K562 (cell line): ENCODE results near the gene G6PD. TPM values are rescaled to one million over a fixed set of nuclear protein-coding genes. Genes with fewer than 3 reads are reported as not detected.
A peak's percentile ranks its signal among the peaks of the same experiment; 100 is the strongest.

Source experiments
- CCNT2 ChIP-seq: IDR thresholded peaks from 2 replicates; pipeline ENCODE4 v1.6.1; 2011; ENCODE audit warnings: borderline replicate concordance, low read depth, mild to moderate bottlenecking, moderate library complexity, mixed read lengths, low read length; ENCODE audit not compliant: insufficient read length; ENCODE audit errors: extremely low read depth
- HMGN3 ChIP-seq: IDR thresholded peaks from 2 replicates; pipeline ENCODE4 v1.6.1; 2011; ENCODE audit warnings: borderline replicate concordance, low read depth, mild to moderate bottlenecking, mixed read lengths, low read length; ENCODE audit not compliant: insufficient read length; ENCODE audit errors: extremely low read depth
- JUND ChIP-seq, 2 experiments: IDR thresholded peaks; 2 replicates in 1 of 2; 3 replicates in 1 of 2; pipeline ENCODE4 v1.6.1; 2011; ENCODE audit warnings: borderline replicate concordance in 2 of 2, low read depth in 2 of 2, low read length in 2 of 2, improper control_type of control experiment in 1 of 2, missing biosample characterization in 1 of 2, missing genetic modification characterization in 1 of 2, missing genetic modification reagents in 1 of 2
- SAFB2 ChIP-seq: fragments of 200-400 bp; formaldehyde crosslinking; IDR thresholded peaks from 2 replicates; pipeline ENCODE4 v1.6.1; 2018; ENCODE audit warnings: borderline replicate concordance, low read length, low read depth, moderate library complexity; ENCODE audit not compliant: severe bottlenecking
- SIX5 ChIP-seq, 2 experiments: IDR thresholded peaks; 2 replicates each; pipeline ENCODE4 v1.6.1; 2011; ENCODE audit warnings: low read length in 2 of 2, borderline replicate concordance in 1 of 2, low read depth in 1 of 2, mild to moderate bottlenecking in 1 of 2, moderate library complexity in 1 of 2; ENCODE audit not compliant: insufficient read depth in 1 of 2
- ZNF224 ChIP-seq: sonication (generic); formaldehyde crosslinking; IDR thresholded peaks from 2 replicates; pipeline ENCODE4 v1.8.0; 2022; ENCODE audit warnings: mild to moderate bottlenecking, missing genetic modification reagents
- polyA plus RNA-seq, 8 experiments: library from polyadenylated mRNA; depleted of rRNA in 4 of 8; stranded (reverse) in 5 of 8; unstranded in 3 of 8; fragments of >200 nt; fragmentation: Nextera tagmentation in 2 of 8; fragmentation: Illumina TruSeq in 1 of 8; extraction: Ambion mirVana in 2 of 8; extraction: Trizol in 1 of 8; gene quantifications; 2 replicates each; pipeline versions ENCODE4 v1.2.1 to v1.2.3, GENCODE V29; 2011 to 2014; ENCODE audit warnings: inconsistent platforms in 1 of 8, missing spikeins in 1 of 8
- total RNA-seq, 7 experiments: library from RNA; depleted of rRNA in 6 of 7; stranded (reverse); fragments of >200 nt in 6 of 7; fragmentation: Illumina TruSeq in 2 of 7; extraction: Trizol in 2 of 7; gene quantifications; 2 replicates each; pipeline versions ENCODE4 v1.2.1 to v1.2.3, GENCODE V29; 2011 to 2021; ENCODE audit warnings: low replicate concordance in 1 of 7
- TF ChIP-seq, protein P1 (sequence below): fragments of 450-650 bp; formaldehyde crosslinking; IDR thresholded peaks from 2 replicates; pipeline ENCODE4 v1.4.0; 2020; ENCODE audit warnings: mild to moderate bottlenecking, moderate library complexity
- TF ChIP-seq, protein P2 (sequence below): fragments of 200-800 bp; sonication (Bioruptor generic); IDR thresholded peaks from 2 replicates; pipeline ENCODE4 v1.6.1; 2017; ENCODE audit warnings: missing genetic modification characterization, missing compliant biosample characterization
- TF ChIP-seq, protein P3 (sequence below): fragments of 450-650 bp; IDR thresholded peaks from 2 replicates; pipeline ENCODE4 v1.6.1; 2016; ENCODE audit warnings: mild to moderate bottlenecking

The G6PD gene
- total and polyA plus RNA-seq, 9 of the 15 experiments (the other 6 are each of a cell fraction or from before 2014, with no cell fraction given): 2.9 to 222 (median 66.4) TPM

DNA sequence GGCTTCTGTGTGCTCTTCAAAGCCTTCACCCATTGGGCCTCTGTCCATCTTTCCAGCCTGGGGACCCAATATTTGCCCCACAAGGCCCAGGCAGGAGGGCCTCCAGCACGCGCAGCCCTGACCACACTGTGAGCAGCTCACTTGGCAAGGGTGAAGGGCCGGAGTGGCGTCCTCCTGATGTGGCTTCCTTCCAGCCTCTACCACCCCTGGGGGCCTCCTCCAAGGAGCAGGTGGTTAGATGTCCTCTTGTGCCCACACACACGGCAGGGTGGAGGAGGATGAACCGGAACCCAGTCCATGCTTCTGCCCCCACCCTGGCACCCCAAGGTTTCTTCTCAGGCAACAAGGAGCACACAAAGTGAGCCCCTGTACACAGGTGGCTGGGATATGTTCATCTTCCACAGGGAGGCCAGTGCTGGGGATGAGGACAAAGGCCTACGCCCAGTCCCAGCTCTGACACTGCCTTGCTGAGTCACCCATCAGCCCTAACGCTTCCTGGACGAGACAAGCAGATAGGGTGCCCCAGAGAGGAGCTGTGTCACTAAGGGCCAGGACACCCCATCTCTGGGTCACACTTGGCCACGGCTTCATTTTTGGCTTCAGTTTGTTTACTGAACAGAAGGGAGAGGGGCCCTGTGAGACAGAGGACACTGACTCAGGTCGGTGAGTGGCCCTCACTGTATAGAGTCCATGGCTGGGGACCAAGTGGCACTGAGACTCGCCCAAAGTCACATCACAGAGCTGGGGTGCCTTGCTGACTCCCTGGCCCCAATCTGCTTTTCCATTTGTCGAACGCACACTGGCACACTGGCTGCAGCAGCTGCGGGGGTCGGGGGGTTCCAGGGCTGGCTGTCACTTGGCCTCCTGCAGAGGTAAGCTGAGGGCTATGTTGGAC lies 62.1 kb downstream of the G6PD start (continued):
- TF ChIP-seq, protein P1, sequence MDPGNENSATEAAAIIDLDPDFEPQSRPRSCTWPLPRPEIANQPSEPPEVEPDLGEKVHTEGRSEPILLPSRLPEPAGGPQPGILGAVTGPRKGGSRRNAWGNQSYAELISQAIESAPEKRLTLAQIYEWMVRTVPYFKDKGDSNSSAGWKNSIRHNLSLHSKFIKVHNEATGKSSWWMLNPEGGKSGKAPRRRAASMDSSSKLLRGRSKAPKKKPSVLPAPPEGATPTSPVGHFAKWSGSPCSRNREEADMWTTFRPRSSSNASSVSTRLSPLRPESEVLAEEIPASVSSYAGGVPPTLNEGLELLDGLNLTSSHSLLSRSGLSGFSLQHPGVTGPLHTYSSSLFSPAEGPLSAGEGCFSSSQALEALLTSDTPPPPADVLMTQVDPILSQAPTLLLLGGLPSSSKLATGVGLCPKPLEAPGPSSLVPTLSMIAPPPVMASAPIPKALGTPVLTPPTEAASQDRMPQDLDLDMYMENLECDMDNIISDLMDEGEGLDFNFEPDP (CRISPR knock-in tag): no peak
- TF ChIP-seq ZNF224 (CRISPR knock-in tag) (no peak), SIX5 (IDR thresholded peaks at IDR 0.05; ENCODE audit: borderline replicate concordance in 1 of 2, insufficient read depth in 1 of 2, low read depth in 1 of 2, low read length in 2 of 2) (no peak), HMGN3 (no peak), SAFB2 (no peak), JUND (IDR thresholded peaks at IDR 0.05; ENCODE audit: borderline replicate concordance, low read depth, low read length) (peak; percentile 89), JUND (tag; IDR thresholded peaks at IDR 0.05; ENCODE audit: borderline replicate concordance, low read depth, low read length) (peak; percentile 88; the same call in 1 of the 3 replicates), CCNT2 (no peak)
- TF ChIP-seq, protein P2, sequence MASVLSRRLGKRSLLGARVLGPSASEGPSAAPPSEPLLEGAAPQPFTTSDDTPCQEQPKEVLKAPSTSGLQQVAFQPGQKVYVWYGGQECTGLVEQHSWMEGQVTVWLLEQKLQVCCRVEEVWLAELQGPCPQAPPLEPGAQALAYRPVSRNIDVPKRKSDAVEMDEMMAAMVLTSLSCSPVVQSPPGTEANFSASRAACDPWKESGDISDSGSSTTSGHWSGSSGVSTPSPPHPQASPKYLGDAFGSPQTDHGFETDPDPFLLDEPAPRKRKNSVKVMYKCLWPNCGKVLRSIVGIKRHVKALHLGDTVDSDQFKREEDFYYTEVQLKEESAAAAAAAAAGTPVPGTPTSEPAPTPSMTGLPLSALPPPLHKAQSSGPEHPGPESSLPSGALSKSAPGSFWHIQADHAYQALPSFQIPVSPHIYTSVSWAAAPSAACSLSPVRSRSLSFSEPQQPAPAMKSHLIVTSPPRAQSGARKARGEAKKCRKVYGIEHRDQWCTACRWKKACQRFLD: no peak
- TF ChIP-seq, protein P3, sequence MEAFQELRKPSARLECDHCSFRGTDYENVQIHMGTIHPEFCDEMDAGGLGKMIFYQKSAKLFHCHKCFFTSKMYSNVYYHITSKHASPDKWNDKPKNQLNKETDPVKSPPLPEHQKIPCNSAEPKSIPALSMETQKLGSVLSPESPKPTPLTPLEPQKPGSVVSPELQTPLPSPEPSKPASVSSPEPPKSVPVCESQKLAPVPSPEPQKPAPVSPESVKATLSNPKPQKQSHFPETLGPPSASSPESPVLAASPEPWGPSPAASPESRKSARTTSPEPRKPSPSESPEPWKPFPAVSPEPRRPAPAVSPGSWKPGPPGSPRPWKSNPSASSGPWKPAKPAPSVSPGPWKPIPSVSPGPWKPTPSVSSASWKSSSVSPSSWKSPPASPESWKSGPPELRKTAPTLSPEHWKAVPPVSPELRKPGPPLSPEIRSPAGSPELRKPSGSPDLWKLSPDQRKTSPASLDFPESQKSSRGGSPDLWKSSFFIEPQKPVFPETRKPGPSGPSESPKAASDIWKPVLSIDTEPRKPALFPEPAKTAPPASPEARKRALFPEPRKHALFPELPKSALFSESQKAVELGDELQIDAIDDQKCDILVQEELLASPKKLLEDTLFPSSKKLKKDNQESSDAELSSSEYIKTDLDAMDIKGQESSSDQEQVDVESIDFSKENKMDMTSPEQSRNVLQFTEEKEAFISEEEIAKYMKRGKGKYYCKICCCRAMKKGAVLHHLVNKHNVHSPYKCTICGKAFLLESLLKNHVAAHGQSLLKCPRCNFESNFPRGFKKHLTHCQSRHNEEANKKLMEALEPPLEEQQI: no peak
